ENCODE measurements around the gene CLDN34. TPM values are rescaled to one million over a fixed set of nuclear protein-coding genes. Genes with fewer than 3 reads are reported as not detected.
A peak's percentile ranks its signal among the peaks of the same experiment; 100 is the strongest.

Gene CLDN34, protein sequence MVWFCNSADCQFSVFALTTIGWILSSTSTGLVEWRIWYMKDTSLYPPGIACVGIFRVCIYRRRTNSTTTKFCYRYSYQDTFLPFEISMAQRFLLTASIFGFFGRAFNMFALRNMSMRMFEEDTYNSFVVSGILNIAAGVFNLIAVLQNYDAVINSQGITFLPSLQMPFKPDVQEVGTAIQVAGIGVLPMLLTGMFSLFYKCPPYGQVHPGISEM
- total RNA-seq: not detected

DNA sequence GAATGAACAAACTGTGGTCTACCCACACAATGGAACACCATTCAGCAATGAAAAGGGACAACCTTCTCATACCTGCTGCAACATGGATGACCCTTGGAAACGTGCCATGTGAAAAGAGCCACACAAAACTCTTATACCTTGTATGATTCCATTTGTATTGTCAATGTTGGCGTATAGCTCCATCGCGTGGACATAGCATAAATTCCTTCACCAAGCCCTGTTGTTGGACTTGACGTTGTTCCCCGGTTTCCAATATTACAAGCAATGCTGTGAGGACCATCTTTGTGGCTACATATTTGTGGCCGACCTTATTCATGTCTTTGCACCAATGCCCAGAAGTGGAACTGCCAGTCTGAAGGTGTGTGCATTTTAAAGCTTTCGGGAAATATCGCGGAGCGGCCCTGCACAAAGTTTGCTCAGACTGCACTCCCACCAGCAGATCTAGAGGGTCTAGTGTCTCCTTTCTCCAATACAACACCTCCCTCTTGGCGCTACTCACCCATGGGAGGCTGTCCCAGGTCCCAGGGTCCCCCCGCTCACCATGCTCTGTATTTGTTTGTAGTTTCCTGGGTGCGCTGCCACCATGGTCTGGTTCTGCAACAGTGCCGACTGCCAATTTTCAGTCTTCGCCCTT is at the start of gene CLDN34:
Gene CLDN34, plus strand, starts transcription at position 584 of the 634 bp plus-strand sequence. Its CDS starts 0 bp downstream, at position 584.
- DNase-seq (no peak), ATAC-seq (no peak)
- Mint-ChIP-seq H3K27me3 (peaks cover 4% of the 10 kb centered on the region), H3K36me3 (ENCODE audit: low read depth) (no peaks in the 10 kb centered on the region), H3K4me3 (no peak within 1 kb of the TSS), H3K4me1 (no peaks in the 10 kb centered on the region), H3K27ac (no peak within 1 kb of the TSS), H3K9me3 (ENCODE audit: low read depth) (no peaks in the 10 kb centered on the region)
- intact Hi-C loops (cut with DNase I, micrococcal nuclease): no loop called here
- ChIA-PET CTCF (interaction anchor here (1.0 kb wide), 1 partner anchor 153 kb away, joined by 3 read pairs; no protein-coding TSS in a partner anchor), POLR2A (no interaction called here)

DNA sequence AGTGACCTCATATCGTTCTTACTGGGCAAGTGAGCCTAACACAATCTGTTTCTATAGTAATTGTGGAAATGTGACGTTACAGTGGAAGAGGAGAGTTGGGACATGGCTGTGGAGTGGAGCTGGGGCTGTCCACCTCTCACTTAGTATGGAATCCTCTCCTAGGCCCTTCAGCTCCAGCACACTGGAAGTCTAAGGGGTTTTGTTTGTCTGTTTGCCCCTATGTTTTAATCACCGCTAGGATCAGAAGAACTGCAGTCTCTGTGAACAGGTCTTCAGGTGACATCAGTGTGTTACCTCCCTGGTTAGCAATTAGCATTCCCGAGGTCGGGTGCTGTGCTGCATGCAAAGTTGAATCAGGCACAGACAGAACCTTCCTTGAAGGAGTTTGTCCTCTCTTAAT is 49.3 kb upstream of the CLDN34 start:
- H3K27ac Mint-ChIP-seq: no peak overlapping the region

DNA sequence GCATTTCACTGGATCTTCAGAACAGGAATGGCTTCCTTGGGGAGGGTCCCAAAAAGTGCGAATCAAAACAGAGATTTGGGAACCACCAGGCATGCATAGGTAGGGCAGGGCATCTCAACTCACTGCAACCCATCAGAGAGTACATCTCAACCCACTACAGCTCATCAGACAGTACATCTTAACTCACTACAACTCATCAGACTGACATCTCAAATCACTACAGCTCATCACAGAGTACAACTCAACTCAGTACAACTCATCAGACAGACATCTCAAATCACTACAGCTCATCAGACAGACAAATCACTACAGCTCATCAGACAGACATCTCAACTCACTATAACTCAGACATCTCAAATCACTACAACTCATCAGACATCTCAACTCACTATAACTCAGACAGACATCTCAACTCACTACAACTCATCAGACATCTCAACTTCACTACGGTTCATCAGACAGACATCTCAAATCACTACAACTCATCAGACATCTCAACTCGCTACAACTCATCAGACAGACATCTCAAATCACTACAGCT is 47.5 kb upstream of the CLDN34 start:
- peaks cover 12% of the 10 kb centered on the region for H3K27me3 Mint-ChIP-seq
- no peak for ATAC-seq
- H3K27ac Mint-ChIP-seq: no peak overlapping the region
- no peaks in the 10 kb centered on the region for H3K36me3 Mint-ChIP-seq (ENCODE audit: low read depth)
- DNase-seq: no peak
- ChIA-PET CTCF (interaction anchor here (1.3 kb wide), 1 partner anchor 200 kb away, joined by 5 read pairs; no protein-coding TSS in a partner anchor), POLR2A (no interaction called here)
- no peaks in the 10 kb centered on the region for H3K9me3 Mint-ChIP-seq (ENCODE audit: low read depth)
- H3K4me3 Mint-ChIP-seq: no peak overlapping the region
- H3K4me1 Mint-ChIP-seq: no peaks in the 10 kb centered on the region
- intact Hi-C loops (cut with DNase I, micrococcal nuclease): no loop called here

More for the DNA sequence above, 49.3 kb upstream of the CLDN34 start:
- H3K4me1 Mint-ChIP-seq: no peaks in the 10 kb centered on the region
- ATAC-seq: no peak
- ChIA-PET POLR2A (no interaction called here), CTCF (no interaction called here)
- intact Hi-C loops (cut with DNase I, micrococcal nuclease): no loop called here
- no peaks in the 10 kb centered on the region for H3K36me3 Mint-ChIP-seq (ENCODE audit: low read depth)
- H3K4me3 Mint-ChIP-seq: no peak overlapping the region
- H3K27me3 Mint-ChIP-seq: peaks cover 17% of the 10 kb centered on the region
- no peak for DNase-seq
- H3K9me3 Mint-ChIP-seq (ENCODE audit: low read depth): no peaks in the 10 kb centered on the region

DNA sequence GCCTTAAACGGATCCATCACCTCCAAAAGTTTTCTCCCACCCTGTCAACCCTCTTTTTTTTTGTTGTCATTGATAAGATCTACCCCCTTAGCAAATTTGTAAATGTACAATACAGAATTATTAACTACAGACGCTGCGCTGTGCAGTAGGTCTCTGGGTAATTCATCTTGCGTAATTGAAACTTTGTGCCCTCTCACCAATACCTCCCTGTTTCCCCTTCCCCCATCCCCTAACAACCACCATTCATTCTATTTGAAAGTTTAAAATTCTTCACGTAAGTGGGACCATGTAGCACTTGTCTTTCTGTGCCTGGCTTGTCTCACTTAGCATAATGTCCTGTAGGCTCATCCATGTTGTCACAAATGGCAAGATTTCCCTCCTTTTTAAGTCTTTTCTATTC is 45.8 kb upstream of the CLDN34 start:
- H3K27ac Mint-ChIP-seq: no peak overlapping the region
- DNase-seq (no peak), ATAC-seq (no peak)
- intact Hi-C loops (cut with DNase I, micrococcal nuclease): no loop called here
- POLR2A ChIA-PET: no interaction called here
- no peaks in the 10 kb centered on the region for H3K36me3 Mint-ChIP-seq (ENCODE audit: low read depth)
- peaks cover 10% of the 10 kb centered on the region for H3K27me3 Mint-ChIP-seq
- CTCF ChIA-PET: no interaction called here
- no peak overlapping the region for H3K4me3 Mint-ChIP-seq
- no peaks in the 10 kb centered on the region for H3K4me1 Mint-ChIP-seq
- H3K9me3 Mint-ChIP-seq (ENCODE audit: low read depth): no peaks in the 10 kb centered on the region

DNA sequence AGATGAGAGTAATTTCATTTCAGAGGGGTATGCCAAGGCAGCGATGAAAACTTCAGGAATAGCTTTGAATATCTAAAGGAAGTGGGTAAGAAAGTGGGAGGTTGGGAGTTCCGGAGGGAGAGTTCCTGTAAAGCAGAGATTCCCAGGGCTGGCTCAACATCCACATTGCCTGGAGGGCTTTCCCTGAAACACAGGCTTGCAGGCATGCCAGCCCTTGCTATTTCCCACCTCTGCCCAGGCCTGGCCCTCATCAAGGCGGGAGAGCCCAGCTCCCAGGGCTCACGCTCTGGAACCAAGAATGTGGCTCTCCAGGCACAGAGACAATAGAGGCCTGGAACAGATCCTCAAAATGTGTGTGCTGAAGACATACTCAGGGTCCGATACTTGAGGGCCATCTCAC is 43.8 kb upstream of the CLDN34 start:
- ATAC-seq: no peak
- no peak for DNase-seq
- intact Hi-C loops (cut with DNase I, micrococcal nuclease): no loop called here
- Mint-ChIP-seq H3K4me1 (no peaks in the 10 kb centered on the region), H3K4me3 (no peak overlapping the region), H3K27ac (no peak overlapping the region), H3K36me3 (ENCODE audit: low read depth) (no peaks in the 10 kb centered on the region), H3K27me3 (peaks cover 8% of the 10 kb centered on the region), H3K9me3 (ENCODE audit: low read depth) (no peaks in the 10 kb centered on the region)
- CTCF ChIA-PET: no interaction called here
- POLR2A ChIA-PET: no interaction called here

DNA sequence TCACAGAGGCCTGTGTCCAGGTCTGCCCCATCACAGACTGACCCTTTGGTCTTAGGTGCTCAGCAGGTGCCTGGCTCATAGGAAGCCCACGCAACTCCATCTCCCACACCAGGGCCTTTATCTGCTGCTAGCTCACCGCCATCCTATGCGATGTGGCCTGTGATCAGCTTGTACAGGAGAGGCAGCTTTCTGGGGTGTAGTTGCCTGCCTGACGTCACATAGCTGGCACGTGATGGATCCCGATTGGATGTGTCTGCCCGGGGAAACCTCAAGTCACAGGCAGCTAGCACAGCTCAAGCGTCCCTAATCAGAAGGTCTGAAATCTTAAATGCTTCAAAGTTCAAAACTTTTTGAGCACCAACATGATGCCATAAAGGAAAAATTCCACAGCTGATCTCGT is 41.2 kb upstream of the CLDN34 start:
- intact Hi-C loops (cut with DNase I, micrococcal nuclease): no loop called here
- Mint-ChIP-seq H3K4me3 (no peak overlapping the region), H3K4me1 (no peaks in the 10 kb centered on the region), H3K9me3 (ENCODE audit: low read depth) (no peaks in the 10 kb centered on the region), H3K27ac (no peak overlapping the region), H3K36me3 (ENCODE audit: low read depth) (no peaks in the 10 kb centered on the region), H3K27me3 (peaks cover 4% of the 10 kb centered on the region)
- POLR2A ChIA-PET: no interaction called here
- no peak for ATAC-seq
- DNase-seq: no peak
- CTCF ChIA-PET: no interaction called here

DNA sequence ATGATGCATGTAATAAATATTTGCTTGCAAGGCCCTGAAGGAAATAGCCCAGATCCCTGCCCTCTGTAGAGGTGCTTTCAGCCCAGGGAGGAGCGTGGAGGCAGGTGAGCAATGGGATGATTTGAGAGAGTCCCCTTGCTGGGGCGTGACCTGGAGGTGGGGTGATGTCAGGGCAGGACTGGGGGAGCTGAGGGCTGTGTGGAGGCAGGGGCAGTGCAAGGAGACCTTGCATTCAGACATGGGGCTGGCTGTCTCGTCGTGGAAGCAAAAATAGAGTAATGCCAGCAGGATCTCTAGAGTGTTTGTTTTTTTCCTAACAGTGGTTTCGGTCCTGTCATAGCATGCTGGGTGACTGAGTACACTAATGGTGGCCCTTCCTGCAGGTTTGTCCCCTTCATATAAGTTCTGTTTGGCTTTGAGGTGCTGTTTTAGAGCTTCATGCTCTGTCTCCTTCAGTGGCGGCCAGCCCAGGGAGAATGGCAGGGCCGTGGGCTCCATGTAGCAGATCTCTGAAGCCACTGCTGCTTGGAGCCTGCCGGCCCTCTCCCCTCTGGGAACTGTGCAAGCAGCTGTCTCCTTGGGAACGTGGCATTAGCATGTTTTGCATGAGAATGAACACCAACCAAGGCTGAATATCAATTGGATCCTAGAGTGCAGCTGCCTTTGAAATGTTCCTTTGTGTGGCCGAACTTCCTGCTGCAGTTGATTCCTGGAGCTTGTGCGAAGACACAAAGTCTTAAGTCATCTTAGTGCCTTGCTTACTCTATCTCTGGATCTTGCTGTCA is 39.3 kb upstream of the CLDN34 start:
- no peaks in the 10 kb centered on the region for H3K4me1 Mint-ChIP-seq
- ATAC-seq (no peak), DNase-seq (no peak)
- no peaks in the 10 kb centered on the region for H3K36me3 Mint-ChIP-seq (ENCODE audit: low read depth)
- intact Hi-C loops (cut with DNase I, micrococcal nuclease): no loop called here
- POLR2A ChIA-PET: no interaction called here
- CTCF ChIA-PET: no interaction called here
- H3K4me3 Mint-ChIP-seq: no peak overlapping the region
- no peak overlapping the region for H3K27ac Mint-ChIP-seq
- no peaks in the 10 kb centered on the region for H3K9me3 Mint-ChIP-seq (ENCODE audit: low read depth)
- H3K27me3 Mint-ChIP-seq: no peaks in the 10 kb centered on the region

DNA sequence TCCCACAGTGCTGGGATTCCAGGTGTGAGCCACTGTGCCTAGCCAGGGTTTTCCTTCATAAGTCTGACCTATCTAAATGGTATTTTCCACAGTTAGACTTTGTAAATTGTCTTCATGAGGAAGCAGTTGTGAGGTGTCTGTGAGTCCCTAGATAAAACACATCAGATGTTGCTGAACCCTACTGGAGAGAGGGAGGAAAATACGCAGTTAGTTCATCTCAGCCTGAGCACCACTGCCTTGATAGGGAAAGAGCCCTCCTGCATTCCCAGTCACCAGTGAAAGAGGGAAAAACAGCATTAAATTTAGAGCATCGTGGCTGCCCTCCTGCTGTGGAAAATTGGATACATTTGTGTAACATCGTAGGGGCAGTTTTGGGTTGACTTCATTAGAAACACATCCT is 31.7 kb upstream of the CLDN34 start:
- ChIA-PET CTCF (no interaction called here), POLR2A (no interaction called here)
- H3K4me3 Mint-ChIP-seq: no peak overlapping the region
- intact Hi-C loops (cut with DNase I, micrococcal nuclease): no loop called here
- H3K9me3 Mint-ChIP-seq (ENCODE audit: low read depth): no peaks in the 10 kb centered on the region
- peaks cover 1% of the 10 kb centered on the region for H3K4me1 Mint-ChIP-seq
- peaks cover 9% of the 10 kb centered on the region for H3K27me3 Mint-ChIP-seq
- H3K27ac Mint-ChIP-seq: no peak overlapping the region
- ATAC-seq (no peak), DNase-seq (no peak)
- H3K36me3 Mint-ChIP-seq (ENCODE audit: low read depth): no peaks in the 10 kb centered on the region

DNA sequence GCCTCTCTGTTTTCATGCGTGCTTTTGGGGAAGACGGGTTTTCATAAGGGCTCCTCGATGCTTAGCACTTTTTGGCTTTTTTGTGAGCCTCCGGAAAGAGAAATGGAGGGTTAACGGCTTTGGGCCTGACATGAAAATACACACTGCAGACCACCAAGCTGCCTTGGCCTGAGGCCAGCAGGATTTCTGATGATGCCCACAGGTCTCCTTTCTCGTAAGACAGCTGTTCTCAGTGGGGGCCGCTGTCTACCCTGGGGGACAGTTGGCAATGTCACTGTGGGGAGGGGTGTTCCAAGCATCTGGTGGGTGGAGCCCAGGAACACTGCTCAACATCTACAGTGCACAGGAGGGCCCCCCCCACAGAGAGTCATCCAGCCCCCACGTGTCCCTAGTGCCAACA is 29.4 kb upstream of the CLDN34 start:
- CTCF ChIA-PET: interaction anchor here (0.6 kb wide), 1 partner anchor 24 kb away, joined by 3 read pairs; no protein-coding TSS in a partner anchor
- no peak overlapping the region for H3K4me3 Mint-ChIP-seq
- no peaks in the 10 kb centered on the region for H3K36me3 Mint-ChIP-seq (ENCODE audit: low read depth)
- peaks cover 16% of the 10 kb centered on the region for H3K27me3 Mint-ChIP-seq
- POLR2A ChIA-PET: no interaction called here
- H3K27ac Mint-ChIP-seq: no peak overlapping the region
- H3K9me3 Mint-ChIP-seq (ENCODE audit: low read depth): no peaks in the 10 kb centered on the region
- ATAC-seq (no peak), DNase-seq (no peak)
- H3K4me1 Mint-ChIP-seq: peaks cover 12% of the 10 kb centered on the region
- intact Hi-C loops (cut with DNase I, micrococcal nuclease): no loop called here

DNA sequence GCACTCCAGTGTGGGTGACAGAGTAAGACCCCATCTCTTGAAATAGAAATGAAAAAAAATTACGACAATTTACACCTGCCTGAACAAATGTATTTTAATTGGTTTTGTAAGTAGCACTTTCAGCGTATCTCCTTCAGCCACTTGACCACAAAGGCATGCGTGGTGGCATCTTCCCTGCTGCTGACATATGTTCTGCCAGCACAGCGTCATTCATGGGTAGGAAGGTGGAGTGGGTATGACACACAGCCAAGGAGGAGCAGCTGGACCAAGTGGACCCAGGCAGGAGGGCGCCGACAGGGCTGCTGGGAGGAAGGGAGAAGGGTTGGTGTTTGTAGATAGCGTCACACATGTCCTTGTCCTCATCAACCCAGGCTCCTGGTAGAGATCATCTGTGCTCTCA is 28.6 kb upstream of the CLDN34 start:
- Mint-ChIP-seq H3K36me3 (ENCODE audit: low read depth) (no peaks in the 10 kb centered on the region), H3K9me3 (ENCODE audit: low read depth) (no peaks in the 10 kb centered on the region), H3K4me1 (peaks cover 14% of the 10 kb centered on the region), H3K27me3 (peaks cover 21% of the 10 kb centered on the region), H3K4me3 (no peak overlapping the region), H3K27ac (no peak overlapping the region)
- ATAC-seq (no peak), DNase-seq (no peak)
- intact Hi-C loops (cut with DNase I, micrococcal nuclease): no loop called here
- POLR2A ChIA-PET: no interaction called here
- CTCF ChIA-PET: no interaction called here

DNA sequence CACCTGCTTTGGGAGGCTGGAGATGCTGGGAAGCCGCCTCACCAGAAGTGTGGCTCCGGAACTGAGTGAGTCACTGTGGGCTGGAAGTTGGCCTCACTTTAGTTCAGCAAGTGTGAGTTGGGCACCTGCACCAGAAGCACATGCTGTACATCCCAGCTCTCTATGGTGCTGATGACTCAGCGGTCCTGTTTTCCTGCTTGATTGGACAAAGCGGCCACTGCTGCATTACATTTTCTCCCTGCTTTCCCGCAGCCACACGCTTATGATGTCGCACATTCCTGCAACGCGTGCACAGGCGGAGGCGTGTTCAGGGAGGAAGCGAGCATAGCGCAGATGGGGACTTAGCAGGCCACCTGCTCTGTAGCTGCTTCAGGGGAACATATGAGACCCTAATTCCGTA is 26.7 kb upstream of the CLDN34 start:
- DNase-seq (no peak), ATAC-seq (no peak)
- CTCF ChIA-PET: no interaction called here
- Mint-ChIP-seq H3K36me3 (ENCODE audit: low read depth) (no peaks in the 10 kb centered on the region), H3K27me3 (peaks cover 22% of the 10 kb centered on the region), H3K4me3 (no peak overlapping the region), H3K4me1 (peaks cover 14% of the 10 kb centered on the region), H3K27ac (no peak overlapping the region), H3K9me3 (ENCODE audit: low read depth) (no peaks in the 10 kb centered on the region)
- intact Hi-C loops (cut with DNase I, micrococcal nuclease): loop anchor here (5.0 kb wide), 1 partner anchor 33 kb away; no protein-coding TSS in a partner anchor
- POLR2A ChIA-PET: no interaction called here

DNA sequence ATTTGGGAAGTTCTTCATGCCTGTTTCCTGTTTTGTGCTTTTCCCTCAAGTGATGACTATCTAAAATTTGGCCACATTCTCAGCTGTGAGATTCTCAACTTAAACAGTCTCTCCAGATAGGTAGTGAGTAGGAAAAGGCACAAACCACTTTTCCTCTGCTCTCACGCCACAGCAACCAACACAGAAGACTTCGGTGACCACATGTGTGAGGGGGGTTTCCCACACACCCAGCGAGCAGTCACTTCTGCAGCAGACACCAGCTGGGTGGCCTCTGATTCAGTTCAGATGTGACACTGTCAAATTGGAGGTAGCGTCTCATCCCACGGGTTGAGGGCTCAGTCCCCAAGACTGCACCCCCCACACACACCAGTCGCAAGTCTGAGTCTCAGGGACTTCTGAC is 25.1 kb upstream of the CLDN34 start:
- ChIA-PET POLR2A (no interaction called here), CTCF (interaction anchor here (0.7 kb wide), 1 partner anchor 50 kb away, joined by 3 read pairs; no protein-coding TSS in a partner anchor)
- intact Hi-C loops (cut with DNase I, micrococcal nuclease): loop anchor here (1.0 to 5.0 kb wide), 3 partner anchors 35 to 265 kb away; no protein-coding TSS in a partner anchor
- peak; percentile 90 for ATAC-seq
- Mint-ChIP-seq H3K27ac (peak overlapping the region; percentile 51), H3K9me3 (ENCODE audit: low read depth) (no peaks in the 10 kb centered on the region), H3K36me3 (ENCODE audit: low read depth) (no peaks in the 10 kb centered on the region), H3K27me3 (peaks cover 21% of the 10 kb centered on the region), H3K4me3 (peak overlapping the region; percentile 35), H3K4me1 (peaks cover 14% of the 10 kb centered on the region)
- peak; percentile 80 for DNase-seq
